HUES48 (cell line): ENCODE data around the gene PDE3B.

ENCODE experiments used
- H3K27ac ChIP-seq: one replicate; pipeline ENCODE4 v1.7.0; 2013; ENCODE audit warnings: low read depth, low read length, inconsistent platforms
- H3K27me3 ChIP-seq: 2 replicates; pipeline ENCODE4 v1.6.1; 2013; ENCODE audit warnings: mild to moderate bottlenecking, low read length; ENCODE audit not compliant: control insufficient read depth, insufficient read depth
- H3K36me3 ChIP-seq: 2 replicates; pipeline ENCODE4 v1.6.1; 2013; ENCODE audit warnings: low read length; ENCODE audit not compliant: control insufficient read depth, insufficient read depth
- H3K4me1 ChIP-seq: 2 replicates; pipeline ENCODE4 v1.6.1; 2013; ENCODE audit warnings: mild to moderate bottlenecking, low read length; ENCODE audit not compliant: control insufficient read depth, insufficient read depth
- H3K4me3 ChIP-seq: 2 replicates; pipeline ENCODE4 v1.5.1; 2013; ENCODE audit warnings: mild to moderate bottlenecking, low read depth, low read length
- H3K9ac ChIP-seq: 2 replicates; pipeline ENCODE4 v1.6.1; 2013; ENCODE audit warnings: mild to moderate bottlenecking, low read depth, low read length, moderate library complexity
- H3K9me3 ChIP-seq: 2 replicates; pipeline ENCODE4 v1.6.1; 2013; ENCODE audit warnings: low read length; ENCODE audit not compliant: control insufficient read depth, insufficient read depth

The PDE3B gene

DNA sequence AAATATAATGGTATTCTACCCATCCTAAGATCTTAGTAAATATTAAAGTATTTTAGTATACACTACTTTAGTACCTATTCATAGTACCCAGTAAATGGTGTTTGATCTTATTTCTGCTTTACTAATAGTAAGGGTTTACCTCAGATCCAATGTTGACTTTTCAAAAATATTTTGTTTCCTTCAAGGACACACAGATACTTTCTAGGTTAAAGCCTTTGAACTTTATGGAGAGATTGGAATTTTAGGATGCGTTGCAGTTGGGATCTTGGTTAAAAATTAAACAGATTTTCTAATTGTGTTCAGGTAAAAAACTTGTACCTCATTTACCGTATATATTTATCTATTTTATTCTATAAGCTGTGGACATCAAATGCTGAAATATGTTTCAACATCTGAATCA, 175.2 kb downstream of the PDE3B start:
- no peaks in the 10 kb centered on the region for H3K4me1 ChIP-seq
- no peak overlapping the region for H3K27ac ChIP-seq
- H3K9ac ChIP-seq, result no peak overlapping the region
- H3K4me3 ChIP-seq, result no peak overlapping the region
- H3K36me3 ChIP-seq, result no peaks in the 10 kb centered on the region
- H3K9me3 ChIP-seq, result no peaks in the 10 kb centered on the region
- no peaks in the 10 kb centered on the region for H3K27me3 ChIP-seq

DNA sequence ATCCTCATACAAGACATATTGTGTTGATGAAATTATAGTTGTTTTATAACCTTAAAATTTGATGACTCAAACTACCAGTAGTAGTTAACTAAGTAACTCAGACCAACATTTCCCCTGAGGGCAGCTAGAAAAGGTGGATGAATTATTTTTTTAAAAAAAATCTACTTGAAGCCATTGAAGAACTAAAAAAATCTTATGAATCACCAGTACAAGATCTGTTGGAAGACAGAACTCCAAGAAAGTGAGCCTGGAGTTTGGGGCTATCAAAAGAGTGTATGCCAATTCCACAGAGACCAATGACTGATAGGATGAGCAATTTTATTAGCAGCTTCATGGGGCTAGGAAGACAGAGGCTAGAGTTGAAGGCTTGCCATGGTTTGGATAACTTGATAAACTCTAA, 176.0 kb downstream of the PDE3B start:
- Histone ChIP-seq H3K27me3 (no peaks in the 10 kb centered on the region), H3K4me3 (no peak overlapping the region), H3K4me1 (no peaks in the 10 kb centered on the region), H3K27ac (no peak overlapping the region), H3K9me3 (no peaks in the 10 kb centered on the region), H3K9ac (no peak overlapping the region), H3K36me3 (no peaks in the 10 kb centered on the region)

DNA sequence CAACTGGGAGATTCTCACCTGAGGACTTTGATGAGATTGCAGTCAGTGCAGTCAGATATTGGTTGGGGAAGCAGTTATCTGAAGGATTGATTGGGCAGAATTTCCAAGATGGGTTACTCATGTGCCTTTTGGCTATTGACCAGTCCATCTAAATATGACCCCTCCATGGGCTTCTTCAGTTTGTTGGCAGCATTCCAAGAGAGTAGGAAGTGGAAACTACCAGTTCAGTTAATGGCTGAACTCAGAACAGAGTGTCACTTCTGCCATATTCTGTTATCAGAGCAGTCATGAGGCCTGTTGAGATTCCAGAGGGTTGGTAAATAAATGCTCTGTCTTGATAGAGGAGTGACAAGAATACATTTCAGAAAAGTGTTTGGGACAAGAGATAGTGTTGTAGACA, 177.4 kb downstream of the PDE3B start:
- Histone ChIP-seq H3K4me3 (no peak overlapping the region), H3K9me3 (peaks cover 5% of the 10 kb centered on the region; the same call in 1 of the 2 replicates), H3K27me3 (no peaks in the 10 kb centered on the region), H3K36me3 (no peaks in the 10 kb centered on the region), H3K27ac (no peak overlapping the region), H3K4me1 (no peaks in the 10 kb centered on the region), H3K9ac (no peak overlapping the region)

DNA sequence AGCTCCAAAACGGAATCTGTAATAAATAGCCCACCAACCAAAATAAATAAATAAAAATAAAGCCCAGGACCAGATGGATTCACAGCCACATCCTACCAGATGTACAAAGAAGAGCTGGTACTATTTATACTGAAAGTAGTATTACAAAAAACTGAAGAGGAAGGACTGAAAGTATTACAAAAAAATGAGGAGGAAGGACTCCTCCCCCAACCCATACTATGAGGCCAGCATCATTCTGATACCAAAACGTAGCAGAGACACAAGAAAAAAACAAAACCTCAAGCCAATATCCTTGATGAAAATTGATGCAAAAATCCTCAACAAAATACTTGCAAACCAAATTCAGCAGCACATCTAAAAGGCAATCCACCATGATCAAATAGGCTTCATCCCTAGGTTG, 183.0 kb downstream of the PDE3B start:
- Histone ChIP-seq H3K9me3 (peaks cover 9% of the 10 kb centered on the region; the same call in 1 of the 2 replicates), H3K36me3 (no peaks in the 10 kb centered on the region), H3K4me1 (no peaks in the 10 kb centered on the region), H3K4me3 (no peak overlapping the region), H3K9ac (no peak overlapping the region), H3K27ac (no peak overlapping the region), H3K27me3 (no peaks in the 10 kb centered on the region)

DNA sequence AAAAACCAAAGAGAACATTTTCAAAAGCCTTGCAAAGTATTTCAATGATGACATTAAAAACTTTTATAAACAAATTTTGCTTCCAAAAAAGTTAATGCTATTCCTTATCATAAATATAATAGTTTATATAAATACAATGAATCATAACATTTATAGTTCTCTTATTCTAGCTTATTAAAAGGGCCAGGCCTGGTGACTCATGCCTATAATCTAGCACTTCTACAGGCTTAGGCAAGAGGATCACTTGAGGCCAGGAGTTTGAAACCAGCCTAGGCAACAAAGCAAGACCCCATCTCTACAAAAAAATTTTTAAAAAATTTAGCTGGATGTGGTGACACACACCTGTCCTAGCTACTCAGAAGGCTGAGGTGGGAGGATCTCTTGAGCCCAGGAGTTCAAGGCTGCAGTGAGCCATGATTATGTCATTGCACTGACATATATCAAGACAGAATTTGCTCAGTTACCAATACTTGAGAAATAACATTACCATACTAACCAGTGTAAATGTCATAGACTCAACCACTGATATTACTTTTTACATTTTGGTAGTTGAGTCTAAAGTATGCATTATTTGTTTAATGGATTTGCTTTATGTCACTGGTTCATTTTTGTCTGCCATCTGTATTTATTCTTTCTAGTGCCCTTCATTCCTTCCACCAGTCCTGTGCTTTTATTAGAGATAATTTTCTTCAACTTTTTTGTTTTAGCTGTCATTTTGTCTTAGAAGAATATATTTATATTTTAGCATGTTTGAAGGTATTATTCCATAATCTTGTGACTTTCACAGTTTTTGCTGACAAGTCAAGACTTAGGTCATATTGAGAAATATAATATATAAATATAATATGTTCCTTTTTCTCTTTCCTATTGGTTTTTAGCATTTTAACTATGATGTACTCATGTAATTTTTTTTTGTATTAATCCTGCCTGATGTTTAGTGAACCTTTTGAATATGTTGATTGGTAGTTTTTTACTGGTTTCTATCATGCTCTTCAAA, 192.2 kb downstream of the PDE3B start:
- Histone ChIP-seq H3K4me1 (no peaks in the 10 kb centered on the region), H3K9ac (no peak overlapping the region)

DNA sequence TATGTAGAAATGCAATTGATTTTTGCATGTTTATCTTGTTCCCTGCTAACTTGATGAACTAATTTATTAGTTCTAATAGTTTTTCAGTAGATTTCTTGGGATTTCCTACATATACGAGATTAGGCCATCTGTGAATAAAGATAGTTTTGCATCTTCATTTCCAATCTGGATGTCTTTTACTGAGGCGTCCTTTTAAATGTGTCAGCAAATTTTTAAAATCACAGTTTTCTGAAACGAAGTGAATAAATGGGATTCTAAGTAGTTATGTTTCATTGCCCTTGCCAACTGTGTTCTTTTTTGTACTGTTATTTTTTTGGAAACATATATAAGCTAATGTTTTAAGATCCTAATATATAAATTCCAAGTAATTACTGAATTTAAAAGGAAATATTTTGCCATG, 198.4 kb downstream of the PDE3B start:
- Histone ChIP-seq H3K4me3 (no peak overlapping the region), H3K4me1 (no peaks in the 10 kb centered on the region), H3K36me3 (no peaks in the 10 kb centered on the region), H3K27me3 (no peaks in the 10 kb centered on the region), H3K9ac (no peak overlapping the region), H3K9me3 (no peaks in the 10 kb centered on the region), H3K27ac (no peak overlapping the region)

More for the DNA sequence above, 192.2 kb downstream of the PDE3B start:
- H3K9me3 ChIP-seq, result no peaks in the 10 kb centered on the region
- H3K4me3 ChIP-seq, result no peak overlapping the region
- no peaks in the 10 kb centered on the region for H3K36me3 ChIP-seq
- H3K27ac ChIP-seq, result no peak overlapping the region
- no peaks in the 10 kb centered on the region for H3K27me3 ChIP-seq

DNA sequence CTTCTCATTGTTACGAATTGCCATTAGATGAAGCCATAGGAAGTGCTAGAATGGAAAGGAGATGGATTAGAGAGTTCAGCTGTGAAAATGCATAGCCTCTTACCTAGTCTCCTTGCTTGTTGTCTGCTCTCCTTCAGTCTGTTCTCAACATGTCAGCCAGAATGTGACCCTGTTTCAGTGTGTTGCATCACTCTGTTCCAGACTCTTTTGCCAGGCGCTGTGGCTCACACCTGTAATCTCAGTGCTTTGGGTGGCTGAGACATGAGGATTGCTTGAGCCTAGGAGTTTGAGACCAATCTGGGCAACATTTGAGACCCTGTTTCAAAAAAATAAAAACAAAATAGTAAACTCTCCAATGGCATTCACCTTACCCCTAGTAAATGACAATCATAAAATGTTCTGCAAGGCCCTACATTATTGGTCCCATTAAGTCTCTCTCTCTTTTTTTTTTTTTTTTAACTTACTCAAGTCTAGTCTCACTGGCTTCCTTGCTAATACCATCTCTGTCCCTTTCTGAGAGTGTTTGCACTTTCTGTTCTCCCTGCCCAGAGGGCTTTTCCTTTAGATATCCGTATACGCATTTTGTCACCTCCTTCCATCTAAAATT, 209.1 kb downstream of the PDE3B start:
- Histone ChIP-seq H3K9ac (no peak overlapping the region), H3K27me3 (no peaks in the 10 kb centered on the region), H3K4me3 (no peak overlapping the region), H3K9me3 (no peaks in the 10 kb centered on the region), H3K27ac (no peak overlapping the region), H3K4me1 (no peaks in the 10 kb centered on the region), H3K36me3 (no peaks in the 10 kb centered on the region)

DNA sequence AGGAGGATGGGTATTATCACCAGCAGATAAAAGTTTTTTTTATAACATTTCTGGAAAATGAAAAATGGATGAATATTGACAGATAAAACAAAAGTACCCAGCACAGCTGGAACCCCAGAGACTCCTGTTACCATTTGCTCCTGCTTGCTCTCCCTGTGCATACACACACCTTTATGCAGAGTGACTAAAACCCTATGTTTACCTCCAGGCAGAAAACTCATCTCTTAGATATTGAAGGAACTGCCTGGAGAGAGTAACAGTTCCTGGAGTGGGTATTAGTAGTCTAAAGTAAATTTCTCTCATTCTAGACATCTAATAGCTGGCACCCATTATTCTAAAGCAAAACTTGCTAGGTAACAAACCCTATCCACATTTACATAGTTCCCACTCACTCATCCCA, 210.5 kb downstream of the PDE3B start:
- Histone ChIP-seq H3K4me1 (no peaks in the 10 kb centered on the region), H3K27ac (no peak overlapping the region), H3K9me3 (no peaks in the 10 kb centered on the region), H3K4me3 (no peak overlapping the region), H3K27me3 (no peaks in the 10 kb centered on the region), H3K36me3 (no peaks in the 10 kb centered on the region), H3K9ac (no peak overlapping the region)

DNA sequence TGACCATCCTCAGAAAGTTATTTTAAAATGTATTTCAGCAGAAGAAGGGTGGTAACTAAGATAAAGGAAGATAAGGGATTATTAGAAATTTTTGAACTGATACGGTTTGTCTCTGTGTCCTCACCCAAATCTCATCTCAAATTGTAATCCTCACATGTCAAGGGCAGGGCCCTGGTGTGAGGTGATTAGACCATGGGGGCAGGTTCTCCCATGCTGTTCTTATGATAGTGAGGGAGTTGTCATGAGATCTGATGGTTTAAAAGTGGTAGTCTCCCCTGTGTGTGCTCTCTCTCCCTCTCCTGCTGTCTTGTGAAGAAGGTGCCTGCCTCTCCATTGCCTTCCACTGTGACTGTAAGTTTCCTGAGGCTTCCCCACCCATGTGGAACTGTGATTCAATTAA, 212.3 kb downstream of the PDE3B start:
- no peak overlapping the region for H3K4me3 ChIP-seq

DNA sequence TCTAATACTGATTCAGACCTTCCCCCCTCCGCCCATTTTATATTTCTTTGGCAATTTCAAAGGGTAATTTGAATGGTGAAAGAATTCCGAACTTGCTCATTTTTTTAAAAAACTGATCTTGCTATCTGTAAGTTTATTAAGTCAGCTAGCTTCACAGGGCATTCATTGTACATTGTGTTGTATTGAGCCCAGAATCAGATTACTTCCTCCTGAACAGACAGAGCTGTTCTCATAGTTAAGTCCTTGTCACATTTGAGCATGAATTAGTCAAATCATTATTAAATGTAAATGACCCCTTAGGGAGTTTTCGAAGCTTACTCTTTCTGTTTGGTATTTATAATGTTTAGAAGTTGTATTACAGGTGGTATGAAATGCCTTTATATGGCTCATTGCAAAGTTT, 214.0 kb downstream of the PDE3B start:
- Histone ChIP-seq H3K36me3 (no peaks in the 10 kb centered on the region), H3K9ac (no peak overlapping the region), H3K27ac (no peak overlapping the region), H3K4me3 (no peak overlapping the region), H3K4me1 (no peaks in the 10 kb centered on the region), H3K9me3 (no peaks in the 10 kb centered on the region), H3K27me3 (no peaks in the 10 kb centered on the region)

More for the DNA sequence above, 212.3 kb downstream of the PDE3B start:
- Histone ChIP-seq H3K27ac (no peak overlapping the region), H3K27me3 (no peaks in the 10 kb centered on the region), H3K4me1 (no peaks in the 10 kb centered on the region), H3K9ac (no peak overlapping the region), H3K9me3 (no peaks in the 10 kb centered on the region), H3K36me3 (no peaks in the 10 kb centered on the region)

DNA sequence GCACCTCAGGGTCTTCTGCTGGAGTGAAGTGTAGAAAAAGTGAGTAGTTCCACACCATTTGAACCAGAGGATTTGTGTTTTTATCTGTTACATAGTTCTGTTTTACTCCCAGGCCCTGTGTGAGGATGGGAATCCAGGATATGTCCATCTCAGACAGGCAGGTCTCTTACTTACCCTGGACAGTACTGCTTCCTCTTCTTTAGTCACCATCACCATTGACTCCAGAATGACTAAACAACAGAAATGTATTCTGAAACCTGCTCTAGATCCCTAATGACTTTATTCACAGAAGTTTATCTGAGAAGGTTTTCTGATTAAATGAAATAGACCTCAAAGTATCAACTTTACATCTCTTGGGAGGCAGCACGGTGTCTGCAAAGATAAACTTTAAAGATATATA, 214.8 kb downstream of the PDE3B start:
- no peaks in the 10 kb centered on the region for H3K27me3 ChIP-seq
- no peaks in the 10 kb centered on the region for H3K4me1 ChIP-seq
- no peak overlapping the region for H3K27ac ChIP-seq
- H3K9me3 ChIP-seq, result no peaks in the 10 kb centered on the region
- H3K36me3 ChIP-seq, result no peaks in the 10 kb centered on the region
- no peak overlapping the region for H3K9ac ChIP-seq
- no peak overlapping the region for H3K4me3 ChIP-seq
